Neural cell (in vitro differentiated cells): ENCODE measurements around the gene NPLOC4. TPM values are rescaled to one million over a fixed set of nuclear protein-coding genes. Genes with fewer than 3 reads are reported as not detected.

Source experiments
- H2AFZ ChIP-seq: fragments of 200-600, 300-800 bp; sonication (generic), shearing (Covaris generic); 2 replicates; pipeline ENCODE4 v1.6.0; 2014; ENCODE audit warnings: low read depth, mild to moderate bottlenecking, antibody characterized with exemption, low read length, moderate library complexity
- H3F3A ChIP-seq: fragments of 200-600 bp; shearing (Covaris generic); 2 replicates; pipeline ENCODE4 v1.6.1; 2016; ENCODE audit warnings: mild to moderate bottlenecking, moderate library complexity, mixed read lengths, antibody characterized with exemption, low read length; ENCODE audit not compliant: insufficient read depth, poor library complexity, severe bottlenecking
- H3K27ac ChIP-seq: fragments of 200-600, 300-800 bp; sonication (generic), shearing (Covaris generic); 2 replicates; pipeline ENCODE4 v1.5.1; 2014; ENCODE audit warnings: mild to moderate bottlenecking, low read length, moderate library complexity
- H3K27me3 ChIP-seq: fragments of 300-800, 200-600 bp; sonication (generic), shearing (Covaris generic); 2 replicates; pipeline ENCODE4 v1.6.0; 2014; ENCODE audit warnings: mild to moderate bottlenecking, low read depth, low read length, moderate library complexity; ENCODE audit not compliant: insufficient read depth
- H3K36me3 ChIP-seq: fragments of 300-800, 200-600 bp; sonication (generic), shearing (Covaris generic); 2 replicates; pipeline ENCODE4 v1.5.1; 2014; ENCODE audit warnings: mild to moderate bottlenecking, antibody characterized with exemption, low read length, moderate library complexity; ENCODE audit not compliant: insufficient read depth
- H3K4me2 ChIP-seq: fragments of 300-800, 200-600 bp; sonication (generic), shearing (Covaris generic); 2 replicates; pipeline ENCODE4 v1.6.0; 2014; ENCODE audit warnings: mild to moderate bottlenecking, low read length
- H3K4me3 ChIP-seq: fragments of 300-800, 200-600 bp; sonication (generic), shearing (Covaris generic); 2 replicates; pipeline ENCODE4 v1.5.1; 2014; ENCODE audit warnings: mild to moderate bottlenecking, low read length, moderate library complexity
- H3K79me2 ChIP-seq: fragments of 200-600 bp; shearing (Covaris generic); replicated peaks from 2 replicates; pipeline ENCODE4 v1.6.0; 2014; ENCODE audit warnings: mild to moderate bottlenecking, low read length, moderate library complexity; ENCODE audit not compliant: insufficient read depth
- H3K9ac ChIP-seq: fragments of 300-800, 200-600 bp; sonication (generic), shearing (Covaris generic); 2 replicates; pipeline ENCODE4 v1.6.1; 2016; ENCODE audit warnings: mild to moderate bottlenecking, low read length, mixed read lengths
- H3K9me2 ChIP-seq: fragments of 200-600 bp; shearing (Covaris generic); 2 replicates; pipeline ENCODE4 v1.6.1; 2016; ENCODE audit warnings: mild to moderate bottlenecking, low read length, mixed read lengths; ENCODE audit not compliant: insufficient read depth
- H3K9me3 ChIP-seq: fragments of 200-600, 300-800 bp; sonication (generic), shearing (Covaris generic); 2 replicates; pipeline ENCODE4 v1.6.1; 2016; ENCODE audit warnings: mild to moderate bottlenecking, mixed run types, low read length, moderate library complexity, mixed read lengths
- H4K20me1 ChIP-seq: fragments of 200-600 bp; shearing (Covaris generic); 2 replicates; pipeline ENCODE4 v1.6.1; 2016; ENCODE audit warnings: mild to moderate bottlenecking, mixed run types; ENCODE audit not compliant: insufficient read depth
- EP300 ChIP-seq: fragments of 450-650 bp; conservative IDR thresholded peaks from 2 replicates; pipeline ENCODE4 v1.6.1; 2014; ENCODE audit warnings: antibody characterized with exemption, mild to moderate bottlenecking, moderate library complexity; ENCODE audit not compliant: poor library complexity, severe bottlenecking
- EZH2 ChIP-seq: fragments of 200-600, 300-800 bp; shearing (Covaris generic), sonication (generic); IDR thresholded peaks from 2 replicates; pipeline ENCODE4 v1.6.1; 2014; ENCODE audit warnings: antibody characterized with exemption, low read length, borderline replicate concordance, mild to moderate bottlenecking; ENCODE audit not compliant: insufficient read depth, poor library complexity, severe bottlenecking
- MXI1 ChIP-seq: fragments of 450-650 bp; conservative IDR thresholded peaks from 2 replicates; pipeline ENCODE4 v1.6.1; 2014; ENCODE audit warnings: antibody characterized with exemption, mild to moderate bottlenecking; ENCODE audit not compliant: poor library complexity, severe bottlenecking
- POLR2AphosphoS5 ChIP-seq: IDR thresholded peaks from 2 replicates; pipeline ENCODE4 v1.6.1; 2012
- RAD21 ChIP-seq: fragments of 450-650 bp; conservative IDR thresholded peaks from 2 replicates; pipeline ENCODE4 v1.6.1; 2014; ENCODE audit warnings: antibody characterized with exemption, mild to moderate bottlenecking, moderate library complexity
- REST ChIP-seq: IDR thresholded peaks from 2 replicates; pipeline ENCODE4 v1.6.1; 2012; ENCODE audit warnings: borderline replicate concordance
- SMC3 ChIP-seq: fragments of 450-650 bp; conservative IDR thresholded peaks from 2 replicates; pipeline ENCODE4 v1.6.1; 2014; ENCODE audit warnings: antibody characterized with exemption, mild to moderate bottlenecking, moderate library complexity; ENCODE audit not compliant: poor library complexity
- TAF1 ChIP-seq: IDR thresholded peaks from 2 replicates; pipeline ENCODE4 v1.6.1; 2012; ENCODE audit warnings: low read depth
- polyA plus RNA-seq: library from polyadenylated mRNA; depleted of rRNA; stranded (reverse); fragments of >200 nt; gene quantifications from 2 replicates; pipeline ENCODE4 v1.2.3, GENCODE V29; 2014
- TF ChIP-seq, protein P1 (sequence below): fragments of 450-650 bp; IDR thresholded peaks from 2 replicates; pipeline ENCODE4 v1.5.1; 2014; ENCODE audit warnings: antibody characterized with exemption, mild to moderate bottlenecking, moderate library complexity; ENCODE audit not compliant: poor library complexity, severe bottlenecking

Gene NPLOC4
- polyA plus RNA-seq, 1 donor from 2014 or later = 32.3 TPM

DNA sequence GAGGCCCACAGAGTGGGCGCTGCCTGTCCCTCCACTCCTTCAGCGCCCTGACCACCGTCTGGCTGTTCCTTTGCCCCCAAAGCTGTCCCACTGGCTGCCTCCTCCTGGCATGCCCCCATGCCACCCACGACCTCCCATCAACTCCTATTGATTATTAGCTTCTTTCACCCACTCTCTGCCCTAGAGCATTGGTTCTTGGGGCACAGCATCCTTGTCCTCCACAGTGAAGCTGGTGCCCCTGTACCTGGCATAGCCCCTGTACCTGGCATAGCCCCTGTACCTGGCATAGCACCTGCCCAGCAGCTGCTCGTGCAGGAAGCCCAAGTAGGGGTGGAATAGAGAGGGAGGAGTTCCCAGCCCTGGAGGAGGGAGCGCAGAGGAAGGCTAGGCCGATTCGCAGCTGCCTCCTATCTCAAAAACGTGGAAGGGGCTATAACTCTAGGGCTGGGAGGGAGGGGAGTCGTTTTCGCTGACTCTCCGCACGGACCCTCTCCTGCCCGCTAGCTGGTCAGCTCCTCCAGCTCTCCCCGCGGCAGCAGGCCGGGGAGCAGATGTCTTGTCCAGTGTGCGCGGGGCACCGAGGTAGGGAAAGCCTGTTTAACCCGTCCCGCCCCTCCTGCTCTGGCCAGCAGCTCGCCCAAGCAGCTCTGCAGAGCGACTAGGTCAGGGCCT lies 118.7 kb downstream of the NPLOC4 start:
- Histone ChIP-seq H3K36me3 (no peaks in the 10 kb centered on the region), H3K9me3 (no peaks in the 10 kb centered on the region), H3K79me2 (peaks cover 46% of the 10 kb centered on the region), H3K27ac (no peak overlapping the region), H3K4me2 (no peak overlapping the region), H3F3A (peaks cover 9% of the 10 kb centered on the region), H3K9me2 (no peaks in the 10 kb centered on the region), H3K9ac (peak overlapping the region; percentile 56), H4K20me1 (no peaks in the 10 kb centered on the region), H2AFZ (no peak overlapping the region), H3K4me3 (peak overlapping the region; percentile 63), H3K27me3 (peaks cover 30% of the 10 kb centered on the region)
- TF ChIP-seq TAF1 = no peak
- no peak for TF ChIP-seq RAD21
- no peak for TF ChIP-seq EP300
- TF ChIP-seq SMC3 = no peak
- TF ChIP-seq EZH2 = no peak
- no peak for TF ChIP-seq REST
- TF ChIP-seq MXI1 = no peak

DNA sequence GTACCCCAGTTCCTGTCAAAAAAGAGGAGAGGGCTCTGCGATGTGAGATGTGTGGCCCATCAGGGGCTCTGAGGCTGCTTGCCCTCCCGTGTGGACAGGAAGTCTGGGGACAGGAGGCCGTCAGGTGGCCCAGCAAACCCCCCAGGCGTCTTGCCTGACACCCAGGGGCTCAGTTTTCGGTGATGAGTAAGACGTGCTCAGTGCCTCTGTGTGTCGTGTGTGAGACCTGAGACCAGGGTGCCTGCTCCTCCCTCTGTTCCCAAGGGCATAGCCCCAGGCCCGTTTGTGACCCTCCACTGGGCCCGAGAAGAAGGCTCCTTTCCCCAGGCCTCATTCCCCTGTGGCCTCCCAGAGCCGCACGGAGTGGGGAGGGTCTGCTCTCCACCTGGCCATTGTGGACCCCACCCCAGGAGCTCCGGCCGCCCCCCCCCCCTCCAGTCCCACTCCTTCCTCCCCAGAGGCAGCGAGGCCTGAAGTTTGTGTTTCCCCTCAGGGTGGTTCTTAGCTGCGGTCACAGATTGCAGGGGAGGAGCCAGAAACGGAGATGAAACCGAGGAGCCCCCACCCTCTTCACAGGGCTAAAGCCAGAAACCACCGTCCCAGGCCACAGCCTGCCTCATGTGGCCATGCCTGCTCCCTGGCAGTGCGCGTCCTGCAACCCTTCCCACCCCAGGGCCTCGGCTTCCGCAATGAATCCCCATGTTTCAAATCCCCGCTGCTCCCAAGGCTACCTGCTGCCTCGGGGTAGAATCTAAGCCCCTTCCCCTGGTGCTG lies 119.4 kb downstream of the NPLOC4 start:
- H4K20me1 ChIP-seq = no peaks in the 10 kb centered on the region
- no peak overlapping the region for H3K4me2 ChIP-seq
- no peak overlapping the region for H3K9ac ChIP-seq

More for the DNA sequence above, 119.4 kb downstream of the NPLOC4 start:
- Histone ChIP-seq H3K9me2 (no peaks in the 10 kb centered on the region), H2AFZ (no peak overlapping the region), H3K27me3 (peaks cover 30% of the 10 kb centered on the region), H3F3A (peaks cover 9% of the 10 kb centered on the region), H3K79me2 (peaks cover 47% of the 10 kb centered on the region), H3K9me3 (no peaks in the 10 kb centered on the region), H3K27ac (no peak overlapping the region), H3K36me3 (no peaks in the 10 kb centered on the region), H3K4me3 (no peak overlapping the region)
- TF ChIP-seq SMC3 = no peak
- no peak for TF ChIP-seq MXI1
- no peak for TF ChIP-seq EP300
- TF ChIP-seq RAD21 = no peak
- no peak for TF ChIP-seq REST
- TF ChIP-seq POLR2AphosphoS5 = no peak
- no peak for TF ChIP-seq TAF1
- no peak for TF ChIP-seq EZH2
- TF ChIP-seq, protein P1, sequence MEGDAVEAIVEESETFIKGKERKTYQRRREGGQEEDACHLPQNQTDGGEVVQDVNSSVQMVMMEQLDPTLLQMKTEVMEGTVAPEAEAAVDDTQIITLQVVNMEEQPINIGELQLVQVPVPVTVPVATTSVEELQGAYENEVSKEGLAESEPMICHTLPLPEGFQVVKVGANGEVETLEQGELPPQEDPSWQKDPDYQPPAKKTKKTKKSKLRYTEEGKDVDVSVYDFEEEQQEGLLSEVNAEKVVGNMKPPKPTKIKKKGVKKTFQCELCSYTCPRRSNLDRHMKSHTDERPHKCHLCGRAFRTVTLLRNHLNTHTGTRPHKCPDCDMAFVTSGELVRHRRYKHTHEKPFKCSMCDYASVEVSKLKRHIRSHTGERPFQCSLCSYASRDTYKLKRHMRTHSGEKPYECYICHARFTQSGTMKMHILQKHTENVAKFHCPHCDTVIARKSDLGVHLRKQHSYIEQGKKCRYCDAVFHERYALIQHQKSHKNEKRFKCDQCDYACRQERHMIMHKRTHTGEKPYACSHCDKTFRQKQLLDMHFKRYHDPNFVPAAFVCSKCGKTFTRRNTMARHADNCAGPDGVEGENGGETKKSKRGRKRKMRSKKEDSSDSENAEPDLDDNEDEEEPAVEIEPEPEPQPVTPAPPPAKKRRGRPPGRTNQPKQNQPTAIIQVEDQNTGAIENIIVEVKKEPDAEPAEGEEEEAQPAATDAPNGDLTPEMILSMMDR = no peak
